Stimulated activated CD8-positive, alpha-beta memory T cell treated with anti-CD3 and anti-CD28 coated beads, Interleukin-7, amount 100 ng/mL, for 4 hours (primary cell): ENCODE data around the gene PRKCI.
"Not testable (repeated sequence)": the region's sequence is repeated elsewhere in the genome, so short reads cannot be mapped to it uniquely, and the experiment has no call there.

Experiments
- DNase-seq, 2 donors: peaks; one replicate each; pipeline ENCODE4 v3.0.0-alpha.2; 2020; ENCODE audit warnings: low read depth in 2 of 2

PRKCI gene

DNA sequence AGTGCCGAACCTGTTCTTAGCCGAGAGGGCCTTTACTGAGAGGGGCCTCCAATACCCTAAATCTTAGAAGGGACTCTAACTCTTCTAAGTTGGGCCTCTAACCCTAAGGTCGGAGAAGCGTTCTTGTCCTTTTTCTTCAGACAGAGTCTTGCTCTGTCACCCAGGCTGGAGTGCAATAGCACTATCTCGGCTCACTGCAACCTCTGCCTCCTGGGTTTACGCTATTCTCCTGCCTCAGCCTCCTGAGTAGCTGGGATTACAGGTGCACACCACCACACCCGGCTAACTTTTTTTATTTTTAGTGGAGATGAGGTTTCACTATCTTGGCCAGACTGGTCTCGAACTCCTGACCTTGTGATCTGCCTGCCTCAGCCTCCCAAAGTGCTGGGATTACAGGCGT, 120.0 kb downstream of the PRKCI start:
- not testable (repeated sequence) for DNase-seq

DNA sequence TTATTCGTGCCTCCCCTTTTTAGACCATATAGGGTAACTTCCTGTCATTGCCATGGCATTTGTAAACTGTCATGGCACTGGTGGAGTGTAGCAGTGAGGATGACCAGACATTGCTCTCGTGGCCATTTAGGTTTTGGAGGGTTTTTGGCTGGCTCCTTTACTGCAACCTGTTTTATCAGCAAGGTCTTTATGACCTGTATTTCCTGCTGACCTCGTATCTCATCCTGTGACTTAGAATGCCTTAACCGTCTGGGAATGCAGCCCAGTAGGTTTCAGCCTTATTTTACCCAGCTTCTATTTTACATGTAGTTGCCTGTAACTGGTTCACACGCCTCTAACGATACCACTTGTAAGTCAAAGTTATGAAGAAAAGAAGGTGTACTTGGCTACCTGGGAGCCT, 121.6 kb downstream of the PRKCI start:
- DNase-seq: not testable (repeated sequence)

DNA sequence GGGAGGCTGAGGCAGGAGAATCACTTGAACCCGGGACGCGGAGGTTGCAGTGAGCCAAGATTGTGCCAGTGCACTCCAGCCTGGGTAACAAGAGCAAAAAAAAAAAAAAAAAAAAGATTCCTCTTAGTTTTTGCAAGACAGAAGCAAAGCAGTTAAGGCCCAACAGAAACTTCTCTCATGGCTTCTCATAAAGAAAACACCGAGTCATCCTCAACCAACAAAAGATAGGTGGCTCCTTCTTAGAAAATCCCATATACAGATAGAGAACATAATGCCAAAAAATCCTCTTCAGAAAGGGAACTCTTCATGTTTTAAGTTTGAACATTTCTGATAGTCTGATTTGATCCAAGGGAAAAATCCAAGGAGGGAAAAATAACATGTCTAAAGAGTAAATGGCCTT, 122.7 kb downstream of the PRKCI start:
- DNase-seq: no peak

DNA sequence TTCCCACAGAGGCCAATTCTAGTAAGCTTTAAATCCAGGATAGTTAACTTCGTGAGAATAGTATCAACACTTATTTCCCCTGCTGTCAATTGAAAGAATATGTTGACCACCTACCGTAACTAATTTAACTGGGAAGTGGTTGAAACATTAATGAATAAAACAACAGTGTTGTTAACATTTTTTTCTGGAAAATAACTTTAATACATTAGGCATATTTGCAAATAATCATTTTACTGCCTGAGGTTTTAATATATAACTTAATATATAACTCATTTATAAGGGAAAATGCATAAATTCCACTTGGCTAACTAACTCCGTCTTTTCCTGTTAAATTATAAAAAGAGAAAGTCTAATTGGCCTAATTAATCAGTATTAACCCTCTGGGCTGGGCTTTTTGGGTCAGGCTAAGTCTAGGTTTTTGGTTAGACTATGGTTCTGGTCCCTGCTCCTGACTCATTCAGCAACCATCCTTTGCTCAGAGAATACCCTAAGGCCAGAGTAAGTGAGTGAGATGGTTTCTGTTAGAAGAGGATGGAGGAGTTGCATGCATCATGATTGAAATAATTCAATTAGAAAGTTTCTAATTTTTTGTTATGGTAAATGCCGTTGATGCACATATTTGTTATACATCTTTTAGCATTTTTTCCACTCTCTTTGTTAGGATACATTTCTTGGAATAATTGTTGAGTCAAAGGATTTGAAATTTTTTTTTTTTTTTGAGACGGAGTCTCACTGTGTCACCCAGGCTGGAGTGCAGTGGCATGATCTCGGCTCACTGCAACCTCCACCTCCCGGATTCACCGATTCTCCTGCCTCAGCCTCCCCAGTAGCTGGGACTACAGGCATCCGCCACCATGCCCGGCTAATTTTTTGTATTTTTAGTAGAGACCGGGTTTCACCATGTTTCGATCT, 124.5 kb downstream of the PRKCI start:
- no peak for DNase-seq

DNA sequence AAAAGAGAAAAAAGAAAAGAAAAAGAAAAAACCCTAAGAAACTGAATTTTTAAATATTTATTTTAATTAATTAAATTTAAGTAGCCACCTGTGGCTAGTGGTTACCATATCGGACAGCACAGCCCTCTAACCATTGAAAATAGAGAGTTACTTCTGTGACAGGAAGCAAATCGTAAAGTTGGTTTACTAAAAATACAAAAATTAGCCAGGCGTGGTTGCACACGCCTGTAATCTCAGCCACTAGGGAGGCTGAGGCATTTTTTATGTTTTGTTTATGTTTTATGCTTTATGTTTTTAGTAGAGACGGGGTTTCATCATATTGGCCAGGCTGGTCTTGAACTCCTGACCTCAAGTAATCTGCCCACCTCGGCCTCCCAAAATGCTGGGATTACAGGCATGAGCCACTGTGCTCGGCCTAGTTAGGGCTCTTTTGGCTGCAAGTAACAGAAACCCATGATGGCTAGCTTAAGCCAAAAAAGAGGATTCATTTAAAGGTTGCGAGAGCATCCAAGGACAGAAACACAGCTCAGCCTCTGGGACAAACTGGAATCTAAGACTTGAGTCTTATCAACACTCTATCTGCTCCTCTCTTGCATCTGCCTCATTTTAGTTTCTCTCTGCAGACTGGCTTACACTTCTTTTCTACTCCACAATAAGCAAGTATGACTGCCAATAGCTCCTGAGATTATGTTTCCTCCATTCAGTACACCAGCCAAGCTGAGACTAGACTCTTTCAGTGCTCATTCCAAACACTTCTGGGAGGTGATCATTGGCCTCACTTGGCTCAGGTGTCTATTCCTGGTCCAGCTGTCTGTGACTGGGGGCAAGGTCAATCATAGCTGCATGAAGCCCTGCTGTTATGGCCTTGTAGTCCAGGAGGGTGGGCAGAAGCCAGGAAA, 128.5 kb downstream of the PRKCI start:
- no peak for DNase-seq

DNA sequence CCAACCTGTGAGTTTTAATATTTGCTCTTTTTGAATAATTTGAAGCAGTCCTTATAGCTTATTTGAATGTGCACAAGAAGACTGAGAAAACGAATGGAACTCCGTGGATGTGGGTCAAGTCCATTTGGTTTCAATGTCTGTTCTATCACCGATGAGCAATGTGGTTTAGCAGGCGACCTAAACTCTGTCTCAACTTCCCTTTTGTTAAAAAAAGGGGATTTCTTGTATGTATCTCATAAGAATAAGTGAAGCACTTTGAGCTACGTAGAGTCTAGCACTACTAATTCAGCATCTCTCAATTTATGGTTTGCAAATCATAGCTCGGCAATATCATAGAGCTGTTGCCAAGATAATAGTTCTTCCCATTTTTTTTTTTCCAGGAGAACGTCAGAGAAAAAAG, 130.7 kb downstream of the PRKCI start:
- DNase-seq: no peak

DNA sequence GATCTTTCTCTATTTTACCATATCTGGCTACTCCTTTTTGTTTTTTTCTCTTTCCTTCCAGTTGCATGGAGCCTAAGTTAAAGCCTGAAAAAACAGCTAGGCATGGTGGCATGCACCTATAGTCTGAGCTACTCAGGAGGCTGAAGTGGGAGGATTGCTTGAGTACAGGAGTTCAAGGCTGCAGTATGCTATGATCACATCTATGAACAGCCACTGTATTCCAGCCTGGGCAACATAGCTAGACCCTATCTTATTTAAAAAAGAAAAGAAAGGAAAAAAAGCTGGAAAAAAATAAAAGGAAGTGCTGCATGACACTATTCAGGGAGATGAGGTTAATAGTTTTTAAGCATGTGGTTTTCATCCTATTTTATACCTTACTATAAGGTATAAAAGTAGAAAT, 131.3 kb downstream of the PRKCI start:
- DNase-seq: no peak

DNA sequence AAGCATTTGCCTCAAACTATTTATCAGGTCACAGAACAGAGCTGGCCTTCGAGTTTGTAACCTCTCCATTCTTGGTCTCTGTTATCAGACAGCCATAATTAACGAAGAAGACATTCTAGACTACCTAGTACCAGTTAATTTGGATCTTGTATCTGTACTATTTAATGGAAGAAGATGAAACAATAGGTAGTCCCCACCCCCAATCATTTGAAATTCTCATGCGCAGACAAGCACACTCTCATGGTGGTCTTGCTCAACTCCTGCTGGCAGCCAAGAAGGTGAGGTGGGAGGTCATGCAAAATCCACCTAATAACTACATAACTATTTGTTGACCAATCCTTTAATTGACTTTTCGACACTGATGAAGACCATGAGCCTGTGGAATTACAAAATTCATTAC, 132.5 kb downstream of the PRKCI start:
- DNase-seq: no peak
